ENCODE results near the gene GAK. TPM values are rescaled to one million over a fixed set of nuclear protein-coding genes. Genes with fewer than 3 reads are reported as not detected.
A peak's percentile ranks its signal among the peaks of the same experiment; 100 is the strongest.

GAK gene
- total and polyA plus RNA-seq, 2 of the 13 experiments (the other 11 are each of a cell fraction or from before 2014, with no cell fraction given), result 17.5 to 44.3 TPM

- TF ChIP-seq ZBTB39 (CRISPR knock-in tag; IDR thresholded peaks at IDR 0.05) (no peak), GPBP1L1 (CRISPR knock-in tag; IDR thresholded peaks at IDR 0.05) (no peak), SATB2 (CRISPR knock-in tag; IDR thresholded peaks at IDR 0.05) (no peak), THRA (CRISPR knock-in tag; IDR thresholded peaks at IDR 0.05; ENCODE audit: borderline replicate concordance) (no peak), CTCF (CRISPR knock-in tag; IDR thresholded peaks at IDR 0.05) (peak; percentile 36), POLR2G (IDR thresholded peaks at IDR 0.05; ENCODE audit: low read depth, low read length) (no peak), SIN3B (IDR thresholded peaks at IDR 0.05; ENCODE audit: low read length) (no peak), ZNF782 (CRISPR knock-in tag; IDR thresholded peaks at IDR 0.05; ENCODE audit: borderline replicate concordance) (no peak), ZNF180 (CRISPR knock-in tag; IDR thresholded peaks at IDR 0.05; ENCODE audit: borderline replicate concordance, low read depth) (no peak), ZNF569 (CRISPR knock-in tag; IDR thresholded peaks at IDR 0.05; ENCODE audit: borderline replicate concordance) (no peak), TIGD3 (CRISPR knock-in tag; IDR thresholded peaks at IDR 0.05; ENCODE audit: borderline replicate concordance) (no peak), MYC (CRISPR knock-in tag; IDR thresholded peaks at IDR 0.05; ENCODE audit: borderline replicate concordance) (0 out of 2 replicates have a peak, but pooled peaks have one; percentile 28), IRF9 (CRISPR knock-in tag; IDR thresholded peaks at IDR 0.05; ENCODE audit: borderline replicate concordance) (no peak), ZC3H4 (CRISPR knock-in tag; IDR thresholded peaks at IDR 0.05; ENCODE audit: borderline replicate concordance) (no peak), PBX3 (CRISPR knock-in tag; IDR thresholded peaks at IDR 0.05; ENCODE audit: borderline replicate concordance) (no peak)
Observed at GRCh38 chr4:874971-875817, 56.9 kb downstream of the GAK start (continued).
